ENCODE measurements around the gene LCA5.

DNA sequence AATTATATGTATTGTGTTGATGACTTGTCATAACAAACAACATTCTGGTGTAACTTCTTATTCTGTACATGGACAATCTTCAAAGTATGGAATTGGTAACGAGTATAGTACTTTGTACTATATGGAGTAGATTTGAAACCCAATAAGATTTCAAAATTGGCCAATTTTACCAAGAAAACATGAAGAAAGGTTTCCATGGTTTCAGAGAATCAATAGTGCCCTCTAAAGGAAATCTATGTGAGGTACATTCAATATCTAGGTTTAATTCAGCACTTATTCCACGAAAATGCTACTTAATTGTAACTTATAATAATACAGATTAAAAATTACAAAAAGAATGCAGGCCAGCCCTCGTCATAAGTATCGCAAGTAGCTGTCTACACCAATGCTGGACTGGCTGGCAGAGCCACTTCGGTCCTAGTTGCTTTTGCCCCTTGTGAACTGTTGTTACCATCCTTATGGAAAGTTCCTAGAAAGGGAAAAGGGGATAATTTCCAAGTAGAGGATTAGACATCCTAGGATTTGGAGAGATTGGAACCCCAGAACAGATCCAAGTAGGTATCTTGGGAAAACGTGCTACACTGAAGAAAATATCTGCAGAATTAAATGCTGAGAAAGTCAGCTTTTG is 70.9 kb downstream of the LCA5 start:
- TF ChIP-seq, protein P1, sequence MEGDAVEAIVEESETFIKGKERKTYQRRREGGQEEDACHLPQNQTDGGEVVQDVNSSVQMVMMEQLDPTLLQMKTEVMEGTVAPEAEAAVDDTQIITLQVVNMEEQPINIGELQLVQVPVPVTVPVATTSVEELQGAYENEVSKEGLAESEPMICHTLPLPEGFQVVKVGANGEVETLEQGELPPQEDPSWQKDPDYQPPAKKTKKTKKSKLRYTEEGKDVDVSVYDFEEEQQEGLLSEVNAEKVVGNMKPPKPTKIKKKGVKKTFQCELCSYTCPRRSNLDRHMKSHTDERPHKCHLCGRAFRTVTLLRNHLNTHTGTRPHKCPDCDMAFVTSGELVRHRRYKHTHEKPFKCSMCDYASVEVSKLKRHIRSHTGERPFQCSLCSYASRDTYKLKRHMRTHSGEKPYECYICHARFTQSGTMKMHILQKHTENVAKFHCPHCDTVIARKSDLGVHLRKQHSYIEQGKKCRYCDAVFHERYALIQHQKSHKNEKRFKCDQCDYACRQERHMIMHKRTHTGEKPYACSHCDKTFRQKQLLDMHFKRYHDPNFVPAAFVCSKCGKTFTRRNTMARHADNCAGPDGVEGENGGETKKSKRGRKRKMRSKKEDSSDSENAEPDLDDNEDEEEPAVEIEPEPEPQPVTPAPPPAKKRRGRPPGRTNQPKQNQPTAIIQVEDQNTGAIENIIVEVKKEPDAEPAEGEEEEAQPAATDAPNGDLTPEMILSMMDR (conservative IDR thresholded peaks at IDR 0.05; ENCODE audit: low read depth, low read length) = peak; percentile 71
- no peak for TF ChIP-seq EZH2 (IDR thresholded peaks at IDR 0.05; ENCODE audit: low read length, unreplicated experiment)
